Suppressor macrophage (primary cell): ENCODE measurements around the gene MINDY2.

Experiments used
- DNase-seq, 4 experiments: peaks; one replicate each; pipeline ENCODE4 v3.0.0-alpha.2; 2020 to 2022
- total RNA-seq, 17 experiments: gene quantifications; one replicate each; lab custom pipeline; 2026; ENCODE audit warnings: mixed read lengths in 6 of 17, inconsistent platforms in 3 of 17; lab: John Stamatoyannopoulos, UW

MINDY2 gene, protein sequence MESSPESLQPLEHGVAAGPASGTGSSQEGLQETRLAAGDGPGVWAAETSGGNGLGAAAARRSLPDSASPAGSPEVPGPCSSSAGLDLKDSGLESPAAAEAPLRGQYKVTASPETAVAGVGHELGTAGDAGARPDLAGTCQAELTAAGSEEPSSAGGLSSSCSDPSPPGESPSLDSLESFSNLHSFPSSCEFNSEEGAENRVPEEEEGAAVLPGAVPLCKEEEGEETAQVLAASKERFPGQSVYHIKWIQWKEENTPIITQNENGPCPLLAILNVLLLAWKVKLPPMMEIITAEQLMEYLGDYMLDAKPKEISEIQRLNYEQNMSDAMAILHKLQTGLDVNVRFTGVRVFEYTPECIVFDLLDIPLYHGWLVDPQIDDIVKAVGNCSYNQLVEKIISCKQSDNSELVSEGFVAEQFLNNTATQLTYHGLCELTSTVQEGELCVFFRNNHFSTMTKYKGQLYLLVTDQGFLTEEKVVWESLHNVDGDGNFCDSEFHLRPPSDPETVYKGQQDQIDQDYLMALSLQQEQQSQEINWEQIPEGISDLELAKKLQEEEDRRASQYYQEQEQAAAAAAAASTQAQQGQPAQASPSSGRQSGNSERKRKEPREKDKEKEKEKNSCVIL
- 7.8 to 76.6 (median 39.6) reads per million in 17 experiments for total RNA-seq

DNA sequence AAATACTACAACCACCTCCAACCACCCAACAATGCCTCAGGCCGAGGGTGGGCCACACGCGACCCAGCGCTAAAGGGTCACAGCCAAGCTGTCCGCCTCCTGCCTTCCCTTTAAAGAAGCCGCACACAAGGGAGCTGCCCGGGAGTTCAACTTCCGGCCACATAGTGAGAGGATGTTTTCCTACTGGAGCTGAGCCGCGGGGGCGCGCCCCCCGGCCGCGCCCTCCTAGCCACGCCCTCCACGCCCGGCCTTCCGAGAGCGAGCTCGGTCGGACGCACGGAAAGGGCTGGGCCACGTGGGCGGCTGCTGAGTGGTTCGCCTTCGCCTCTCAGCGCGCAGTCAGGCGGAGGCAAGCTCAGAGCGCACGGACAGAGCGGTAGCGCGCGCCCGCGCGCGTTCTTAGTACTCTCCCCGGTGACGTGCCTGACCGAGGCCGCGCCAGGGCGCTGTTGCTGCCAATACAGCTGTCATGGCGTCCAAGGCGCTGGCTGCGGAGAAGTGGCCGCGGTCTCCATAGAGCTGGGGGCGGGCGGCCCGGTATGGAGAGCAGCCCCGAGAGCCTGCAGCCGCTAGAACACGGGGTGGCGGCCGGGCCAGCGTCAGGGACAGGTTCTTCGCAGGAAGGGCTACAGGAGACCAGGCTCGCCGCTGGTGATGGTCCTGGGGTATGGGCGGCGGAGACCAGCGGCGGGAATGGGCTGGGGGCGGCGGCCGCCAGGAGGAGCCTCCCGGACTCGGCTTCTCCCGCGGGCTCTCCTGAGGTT, at the start of gene MINDY2:
MINDY2 (plus strand) TSS at position 446 of the 764 bp plus-strand sequence; CDS start at position 540, 94 bp downstream.
- DNase-seq, result peak; percentile 100

DNA sequence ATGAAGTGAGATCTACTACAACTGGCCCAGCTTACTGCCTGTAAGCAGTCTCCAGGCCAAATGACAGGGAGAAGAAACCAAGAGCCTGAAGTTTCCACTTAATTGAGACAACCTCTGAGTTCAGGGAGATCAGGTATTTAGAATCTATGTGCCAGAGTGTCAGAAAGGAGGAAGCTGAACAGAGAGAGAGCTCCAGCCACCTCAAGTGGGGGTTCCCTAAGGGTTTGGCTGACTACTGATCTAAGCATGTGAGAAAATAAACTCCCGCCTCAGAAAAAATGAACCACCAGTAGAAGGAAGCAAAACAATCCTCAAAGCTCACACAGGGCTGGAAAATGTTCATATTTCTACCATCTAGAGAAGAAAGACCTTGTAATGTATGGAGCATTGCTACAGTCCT, 46.6 kb upstream of the MINDY2 start:
- peak; percentile 45 to 78 (median 74) for DNase-seq

DNA sequence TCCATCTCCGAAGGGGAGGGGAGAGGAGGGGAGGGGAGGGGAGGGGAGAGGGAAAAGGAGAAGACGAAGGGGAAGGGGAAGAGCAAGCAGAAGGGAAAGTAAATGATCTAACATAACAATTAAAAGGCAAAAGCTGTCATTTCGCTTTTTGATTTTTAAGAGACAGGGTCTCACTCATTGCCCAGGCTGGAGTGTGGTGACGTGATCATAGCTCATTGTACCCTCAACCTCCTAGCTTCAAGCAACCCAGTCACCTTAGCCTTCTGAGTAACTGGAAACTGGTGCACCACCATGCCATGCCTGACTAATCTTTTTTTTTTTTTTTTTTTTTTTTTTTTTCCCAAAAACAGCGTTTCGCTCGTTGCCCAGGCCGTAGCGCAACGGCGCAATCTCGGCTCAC, 44.2 kb upstream of the MINDY2 start:
- DNase-seq, result peak in 2 of 4 experiments; percentile 22 to 23

DNA sequence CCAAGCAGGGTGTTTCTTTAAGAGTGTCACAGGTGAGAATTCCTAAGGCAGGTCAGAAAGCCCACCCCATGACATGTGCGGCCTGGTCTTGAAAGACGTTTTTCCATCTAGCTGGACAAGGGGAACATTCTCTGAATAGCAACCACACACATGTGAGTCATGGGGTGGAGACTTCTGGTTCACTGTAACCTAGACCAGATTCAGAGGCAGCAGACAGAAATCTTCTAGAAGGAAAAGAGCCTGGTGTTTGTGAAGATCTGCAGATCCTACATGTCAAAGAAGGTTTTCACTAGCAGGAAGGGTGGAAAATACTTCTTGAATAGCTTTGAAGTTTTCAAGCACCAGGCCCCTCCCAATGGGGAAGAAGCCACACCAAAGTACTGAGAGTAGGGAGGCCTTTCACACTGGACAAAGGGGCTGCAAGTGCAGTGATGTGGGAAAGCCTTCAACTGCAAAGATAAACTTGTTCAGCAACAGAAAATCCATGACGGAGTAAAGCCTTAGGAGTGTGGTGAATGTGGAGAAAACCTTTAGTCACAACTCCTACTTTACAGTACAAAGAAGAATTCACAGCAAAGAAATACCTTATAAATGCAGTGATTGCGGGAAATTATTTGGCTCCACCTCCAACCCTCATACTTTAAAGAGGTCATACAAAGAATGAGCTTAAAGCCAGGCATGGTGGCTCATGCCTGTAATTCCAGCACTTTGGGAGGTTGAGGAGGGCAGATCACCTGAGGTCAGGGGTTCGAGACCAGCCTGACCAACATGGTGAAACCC, 39.2 kb upstream of the MINDY2 start:
- peak; percentile 64 to 80 (median 74) for DNase-seq

DNA sequence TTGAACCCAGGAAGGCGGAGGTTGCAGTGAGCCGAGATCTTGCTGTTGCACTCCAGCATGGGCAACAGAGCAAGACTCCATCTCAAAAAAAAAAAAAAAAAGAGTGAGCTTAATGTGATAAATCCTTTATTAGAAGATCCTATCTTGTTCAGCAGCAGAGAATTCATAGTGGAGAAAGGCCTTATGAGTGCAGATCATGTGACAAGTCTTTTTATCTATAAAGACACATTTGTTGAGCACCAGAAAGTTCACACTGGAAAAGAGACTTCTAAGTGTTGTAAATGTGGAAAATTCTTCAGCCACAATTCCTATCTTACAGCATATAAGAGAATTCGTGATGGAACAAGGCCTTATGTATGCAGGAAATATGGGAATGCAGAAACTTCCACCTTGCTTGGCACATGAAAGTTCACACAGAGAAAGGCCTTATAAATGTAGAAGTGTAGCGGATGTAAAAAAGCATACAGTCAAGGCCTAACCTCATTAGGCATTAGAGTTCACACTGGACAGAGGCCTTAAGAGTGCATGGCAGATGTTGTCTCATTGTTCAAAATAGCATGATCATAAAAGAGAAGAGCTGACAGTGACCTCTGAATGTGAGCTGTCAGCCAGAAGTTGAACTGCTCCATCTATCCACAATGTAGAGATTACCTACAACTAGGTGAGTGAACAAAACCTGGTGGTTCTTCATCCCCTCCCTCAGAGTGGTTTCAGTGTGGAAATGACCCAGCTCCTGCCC, 38.3 kb upstream of the MINDY2 start:
- no peak for DNase-seq

DNA sequence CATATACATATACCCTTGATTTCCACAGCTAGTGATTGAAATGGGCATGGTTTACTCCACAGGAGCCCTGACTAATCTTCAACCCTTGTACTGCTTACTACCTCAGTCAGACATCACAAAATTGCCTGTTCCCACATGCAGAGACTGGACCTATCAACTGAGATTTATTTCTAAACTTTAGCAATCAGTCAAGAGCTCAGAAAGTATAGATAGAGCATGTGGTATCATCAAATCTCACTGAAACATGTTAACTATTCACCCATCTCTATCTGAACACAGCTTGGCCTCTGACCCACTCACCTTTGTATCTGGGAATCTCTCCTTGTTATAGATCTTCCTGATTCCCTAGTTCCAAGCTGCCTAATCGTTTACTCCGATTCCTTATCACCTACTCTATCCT, 36.2 kb upstream of the MINDY2 start:
- no peak for DNase-seq

DNA sequence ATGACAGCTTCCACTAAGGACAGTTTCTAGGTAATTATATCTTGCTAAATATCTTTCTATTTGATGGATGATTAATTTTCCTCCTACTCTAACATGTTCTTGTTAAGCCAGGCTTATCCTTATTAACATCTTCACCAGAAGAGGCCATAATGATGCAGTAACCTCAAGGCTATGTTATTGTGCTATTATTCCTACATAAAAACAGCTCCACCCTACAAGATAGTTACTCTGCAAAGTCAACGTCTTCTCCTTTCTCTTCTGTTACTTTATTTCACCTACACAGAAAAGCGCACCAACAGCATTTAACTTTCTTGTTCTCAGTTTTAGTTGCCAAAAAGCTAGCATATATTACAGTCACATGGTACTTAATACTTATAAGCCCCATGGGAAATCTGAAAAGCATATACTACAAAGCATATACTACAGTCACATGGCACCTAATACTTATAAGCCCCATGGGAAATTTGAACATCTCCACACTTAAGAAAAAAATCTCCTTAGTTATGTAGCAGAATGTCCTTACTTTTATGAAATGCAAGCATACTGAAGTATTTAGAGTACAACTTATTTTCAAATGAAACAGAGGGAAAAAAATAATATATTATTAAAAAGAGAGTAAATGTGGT, 35.0 kb upstream of the MINDY2 start:
- DNase-seq, result no peak

DNA sequence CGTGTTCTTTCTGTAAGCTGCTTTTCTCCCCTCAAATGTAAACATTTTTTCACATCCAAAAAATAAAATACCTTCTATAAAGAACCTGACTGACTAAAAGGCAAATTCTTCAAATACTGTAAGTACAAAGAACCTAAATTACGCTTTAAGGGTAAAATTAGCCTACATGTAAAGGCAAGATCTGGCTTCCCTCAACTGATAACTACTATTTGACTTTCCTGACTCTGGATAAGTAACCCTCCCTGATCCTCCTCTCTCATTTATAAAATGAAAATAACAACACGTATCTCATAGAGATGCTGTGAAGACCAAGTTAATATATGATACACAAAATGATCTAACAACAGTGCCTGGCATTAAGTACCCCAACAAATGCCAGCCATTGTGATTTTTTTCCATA, 33.8 kb upstream of the MINDY2 start:
- DNase-seq, result no peak

DNA sequence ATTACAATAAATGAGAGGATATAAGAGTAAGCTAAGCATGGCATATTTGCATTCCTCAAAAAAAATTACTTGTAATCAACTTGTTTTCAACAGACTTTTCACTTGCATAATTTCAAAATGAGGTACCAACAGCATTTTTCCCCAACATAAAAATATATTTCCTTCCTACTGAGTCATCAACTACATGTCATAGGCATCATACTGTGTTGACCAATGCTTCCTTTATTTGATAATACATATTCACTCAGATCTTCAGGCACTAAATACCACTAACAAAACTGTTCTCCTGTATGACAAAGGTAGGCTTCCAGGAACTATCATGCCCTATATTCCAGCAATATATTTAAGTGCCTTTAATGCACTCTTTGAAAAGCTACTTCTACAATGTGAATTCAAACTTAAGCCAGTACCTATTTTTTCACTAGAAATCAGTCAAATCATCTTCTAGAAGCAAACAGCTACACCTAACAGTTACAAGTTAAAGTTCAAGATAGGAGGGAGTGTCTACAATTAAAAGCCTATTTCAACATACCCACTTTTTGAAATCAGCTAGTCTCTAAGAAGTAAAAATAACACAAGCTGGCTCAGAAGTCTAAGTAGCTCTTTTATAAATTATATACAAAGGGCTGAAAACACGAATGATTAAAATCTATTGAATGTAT, 32.9 kb upstream of the MINDY2 start:
- peak in 3 of 4 experiments; percentile 30 to 89 (median 86) for DNase-seq

DNA sequence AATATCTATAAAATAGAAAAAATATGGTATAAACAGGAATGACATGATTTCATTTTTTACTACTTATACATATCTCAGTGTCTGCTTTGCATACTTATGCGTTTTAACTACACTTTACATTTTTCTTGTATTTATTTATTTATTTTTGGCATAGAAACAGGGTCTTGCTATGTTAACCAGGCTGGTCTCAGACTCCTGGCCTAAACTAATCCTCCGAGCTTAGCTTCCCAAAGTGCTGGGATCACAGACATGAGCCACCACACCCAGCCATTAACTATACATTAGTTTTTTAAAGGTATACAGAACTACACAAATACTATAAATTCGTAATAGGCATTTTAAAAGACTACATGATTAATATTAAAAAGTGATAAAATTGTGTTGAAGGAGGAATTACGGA, 30.7 kb upstream of the MINDY2 start:
- no peak for DNase-seq

DNA sequence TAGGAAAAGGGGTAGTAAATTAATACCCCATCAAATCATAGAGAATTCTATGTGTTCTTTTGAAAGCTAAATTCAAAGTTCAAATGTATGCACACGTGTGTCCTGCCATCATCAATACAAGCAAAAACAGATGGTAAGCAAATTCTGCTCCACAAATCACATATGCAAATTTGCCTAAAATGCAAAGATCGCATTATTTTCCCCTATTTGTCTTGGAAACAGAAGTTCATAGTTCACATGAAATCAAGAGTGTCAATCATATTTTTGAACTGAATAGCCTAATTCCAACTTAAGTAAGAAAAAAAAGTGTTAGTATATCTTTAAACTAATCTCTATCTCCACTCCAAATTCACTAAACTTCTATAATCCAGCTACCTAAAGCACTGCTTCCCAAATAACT, 30.1 kb upstream of the MINDY2 start:
- no peak for DNase-seq

DNA sequence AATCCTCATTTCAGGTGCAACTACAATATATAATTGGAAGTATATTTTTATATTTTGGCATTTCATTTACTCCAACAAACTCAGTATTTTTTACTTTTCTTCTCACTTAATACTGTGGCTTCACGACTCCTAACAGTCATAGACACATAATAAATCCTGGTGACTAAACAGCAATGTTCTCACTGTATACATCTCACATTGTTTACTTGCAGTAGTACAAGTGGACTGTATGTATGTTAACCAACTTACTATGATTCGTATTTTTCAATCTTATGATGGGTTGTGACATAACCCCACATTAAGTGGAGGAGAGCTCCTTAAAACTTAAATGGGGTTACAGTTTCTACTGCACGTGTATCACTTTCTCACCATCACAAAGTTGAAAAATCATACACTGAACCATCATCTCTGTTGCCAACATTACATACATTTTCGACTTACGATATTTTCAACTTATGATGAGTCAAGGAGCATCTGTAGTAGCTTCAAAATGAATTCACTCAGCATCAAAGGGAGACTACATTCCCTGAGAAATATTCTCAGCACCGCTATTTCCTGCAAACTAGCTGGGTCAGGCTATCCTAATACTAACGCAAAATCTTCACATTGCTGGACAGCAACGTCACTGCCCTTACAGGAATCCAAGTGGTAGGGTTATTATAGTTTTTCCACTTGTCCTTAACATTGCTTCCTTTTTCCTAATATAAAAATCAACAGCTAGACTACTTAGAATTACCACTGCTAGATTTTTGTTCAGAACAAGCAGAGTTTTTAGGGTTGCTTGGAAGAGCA, 28.9 kb upstream of the MINDY2 start:
- no peak for DNase-seq

DNA sequence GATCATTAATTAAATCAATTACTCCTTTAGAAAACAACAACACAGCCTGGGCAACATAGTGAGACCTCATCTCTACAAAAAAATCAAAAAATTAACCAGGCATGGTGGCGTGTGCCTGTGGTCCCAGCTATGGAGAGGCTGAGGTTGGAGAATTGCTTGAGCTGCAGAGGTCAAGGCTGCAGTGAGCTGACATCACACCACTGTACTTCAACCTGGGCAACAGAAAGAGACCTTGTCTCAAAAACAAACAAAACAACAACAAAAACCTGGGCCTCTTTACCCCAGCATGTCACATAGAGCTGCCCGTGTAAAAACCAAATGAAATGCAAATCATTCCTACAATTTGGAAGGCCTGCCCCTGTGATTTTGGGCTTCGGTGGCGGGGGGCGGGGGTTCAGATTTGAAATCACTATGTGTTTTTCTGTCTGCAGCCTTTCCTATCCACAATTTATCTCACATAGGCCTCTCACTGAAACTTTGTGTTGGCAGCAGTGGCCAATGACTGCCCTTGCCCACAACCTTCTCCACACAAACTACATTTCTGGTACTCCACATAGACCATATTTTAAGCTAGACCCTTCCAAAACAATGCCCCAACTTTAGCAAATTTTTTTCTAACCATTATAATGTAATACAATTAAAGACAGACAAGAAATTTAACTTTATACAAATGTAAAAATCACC, 28.1 kb upstream of the MINDY2 start:
- DNase-seq, result no peak

DNA sequence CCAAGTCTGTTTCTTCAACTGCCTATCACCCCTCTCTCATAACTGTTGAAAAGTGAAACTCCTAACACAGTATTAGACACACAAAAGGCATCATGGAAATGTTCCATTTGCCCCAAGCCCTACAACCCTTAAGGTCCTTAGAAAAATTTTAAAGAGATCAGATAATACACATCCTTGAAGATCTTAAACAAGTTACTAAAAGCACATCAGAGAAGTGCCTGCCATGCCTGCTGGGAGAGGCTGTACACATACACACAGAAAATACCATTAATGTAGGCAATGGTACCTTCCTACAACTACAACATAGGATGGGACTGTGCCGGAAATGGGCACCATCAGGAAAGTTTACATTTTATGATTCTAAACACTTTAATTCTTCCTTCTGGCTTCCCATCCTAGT, 24.9 kb upstream of the MINDY2 start:
- DNase-seq, result no peak

DNA sequence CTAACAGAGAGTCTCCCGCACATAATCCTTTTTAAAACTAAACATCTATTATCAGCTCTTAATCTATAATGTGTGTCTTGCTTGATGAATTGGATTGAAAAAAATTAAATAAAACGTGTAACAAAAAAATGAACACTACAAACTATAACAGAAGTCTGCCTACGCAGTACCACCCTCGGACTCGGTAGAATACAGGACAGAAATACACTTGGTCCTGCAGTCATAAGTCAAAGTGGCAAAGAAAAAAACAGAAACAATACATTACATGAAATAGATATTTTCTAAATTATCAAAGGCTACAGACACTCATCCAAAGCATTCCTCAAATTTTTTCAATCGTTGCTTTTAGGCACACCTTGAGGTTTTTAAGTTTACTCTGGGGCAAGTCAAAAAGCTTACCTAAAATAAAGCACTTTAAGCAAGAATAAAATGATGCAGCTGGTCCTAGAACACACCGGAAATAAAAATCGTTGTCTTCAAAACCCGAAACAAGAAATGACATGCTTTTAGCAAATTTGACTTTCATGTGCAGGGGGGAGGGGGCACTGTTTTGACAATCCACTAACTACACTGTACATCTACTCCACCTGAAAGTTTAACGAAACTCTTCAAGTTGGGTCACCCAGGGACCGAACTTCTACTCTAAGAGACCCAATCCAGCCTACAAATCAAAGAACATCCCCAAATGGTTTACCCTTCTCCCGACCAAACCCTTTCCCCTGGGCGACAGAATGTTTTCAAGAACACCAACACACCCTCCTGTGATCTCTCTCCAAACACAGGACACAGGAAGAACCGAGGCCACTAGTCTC, 22.9 kb upstream of the MINDY2 start:
- peak in 3 of 4 experiments; percentile 42 to 55 (median 42) for DNase-seq

DNA sequence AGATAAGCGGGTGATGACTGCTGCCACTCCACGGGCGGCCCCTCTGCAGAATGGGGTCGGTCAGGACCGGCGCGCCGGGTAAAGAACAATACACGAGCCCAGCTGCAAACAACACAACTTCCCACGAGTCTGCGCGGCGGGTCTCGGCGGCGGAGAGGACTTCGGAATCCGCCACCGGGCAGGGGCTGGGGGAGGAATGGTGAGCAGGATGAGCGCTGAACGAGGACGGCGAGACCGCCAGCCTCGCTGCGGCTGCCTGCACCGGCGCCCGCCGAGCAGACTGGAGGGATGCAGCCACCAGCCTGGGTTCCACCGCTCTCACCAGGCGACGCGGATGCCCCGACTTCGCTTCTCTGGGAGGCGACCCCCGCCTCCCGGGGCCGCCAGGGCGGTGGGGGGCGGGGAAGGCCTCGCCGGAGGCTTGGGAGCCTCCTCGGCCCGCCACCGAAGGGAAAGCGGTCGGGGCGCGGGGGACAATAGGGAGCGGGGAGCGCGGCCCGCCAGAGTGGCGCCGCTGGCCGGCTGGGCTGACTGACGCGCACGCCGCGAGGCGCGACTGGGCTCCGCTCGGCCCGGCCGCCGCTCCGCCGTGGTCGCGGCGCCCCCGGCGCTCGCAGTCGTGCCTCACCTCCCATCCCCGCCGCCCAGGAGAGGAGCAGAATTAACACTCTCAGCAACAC, 22.1 kb upstream of the MINDY2 start:
- peak; percentile 40 to 70 (median 56) for DNase-seq

DNA sequence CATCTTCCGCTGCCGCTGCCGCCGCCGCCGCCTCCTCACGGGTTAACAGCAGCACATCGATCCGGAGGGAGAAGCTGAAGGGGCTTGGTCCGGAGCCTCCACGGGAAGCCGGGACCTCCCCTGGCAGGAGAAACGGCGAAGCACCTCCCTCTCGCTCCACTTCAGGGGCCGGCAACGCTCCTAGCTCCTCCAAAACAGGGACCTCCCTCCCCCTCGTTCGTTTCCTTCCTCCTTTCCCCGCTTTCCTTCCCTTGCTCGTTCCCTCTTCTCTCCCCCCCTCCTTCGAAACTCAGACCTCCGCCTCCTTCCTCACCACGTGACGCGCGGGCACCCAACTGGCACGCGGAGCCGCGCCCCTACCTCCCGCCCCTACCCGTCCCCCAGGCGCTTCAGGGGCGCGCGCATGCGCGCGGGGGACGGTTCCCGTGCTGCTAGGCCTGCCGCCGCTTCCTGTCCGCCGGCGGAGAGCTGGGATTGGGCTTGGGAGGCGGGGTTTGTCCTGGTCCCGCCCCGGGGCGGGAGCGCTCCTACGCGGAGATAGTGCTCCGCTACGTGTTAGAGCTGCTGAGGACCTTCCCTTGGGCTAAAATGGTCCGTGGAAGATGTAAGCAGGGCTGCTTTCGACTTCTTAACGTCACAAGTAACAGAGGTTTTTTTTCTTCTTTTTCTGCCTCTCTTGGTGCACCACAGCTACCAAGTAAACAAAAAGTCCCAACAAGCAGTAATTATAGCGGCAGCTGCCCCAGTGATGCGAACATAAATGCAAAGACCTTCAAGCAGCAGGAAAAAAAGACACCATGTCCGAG, 21.4 kb upstream of the MINDY2 start, which contains the start of gene ADAM10:
ADAM10 (minus strand) TSS at position 176 of the 806 bp plus-strand sequence; CDS start at position 3, 173 bp downstream.
- DNase-seq, result peak; percentile 100
